RWPE1 (cell line): Measurements from ENCODE around the gene P3H3.
"Not testable (repeated sequence)": the region's sequence is repeated elsewhere in the genome, so short reads cannot be mapped to it uniquely, and the experiment has no call there.

Experiments used
- CTCF ChIA-PET: fragments of 350-600 bp; sonication (Branson Sonifier 250); formaldehyde crosslinking; extraction: SDS; loops from one replicate; lab custom pipeline; 2021; lab: Yijun Ruan, JAX
- POLR2A ChIA-PET: fragments of 400-600 bp; formaldehyde crosslinking; extraction: SDS; loops from one replicate; lab custom pipeline; 2020; ENCODE audit warnings: antibody characterized with exemption; ENCODE audit not compliant: low non-redundant PET; lab: Yijun Ruan, JAX
- DNase-seq: peaks from one replicate; pipeline ENCODE4 v3.0.0; 2012; ENCODE audit warnings: low spot score
- H3K27ac ChIP-seq: fragments of 450-650 bp; 2 replicates; pipeline ENCODE4 v1.5.1; 2017
- TF ChIP-seq, protein P1 (sequence below): fragments of 450-650 bp; conservative IDR thresholded peaks from 2 replicates; pipeline ENCODE4 v1.5.1; 2017; ENCODE audit warnings: low read depth, mild to moderate bottlenecking

Gene P3H3

DNA sequence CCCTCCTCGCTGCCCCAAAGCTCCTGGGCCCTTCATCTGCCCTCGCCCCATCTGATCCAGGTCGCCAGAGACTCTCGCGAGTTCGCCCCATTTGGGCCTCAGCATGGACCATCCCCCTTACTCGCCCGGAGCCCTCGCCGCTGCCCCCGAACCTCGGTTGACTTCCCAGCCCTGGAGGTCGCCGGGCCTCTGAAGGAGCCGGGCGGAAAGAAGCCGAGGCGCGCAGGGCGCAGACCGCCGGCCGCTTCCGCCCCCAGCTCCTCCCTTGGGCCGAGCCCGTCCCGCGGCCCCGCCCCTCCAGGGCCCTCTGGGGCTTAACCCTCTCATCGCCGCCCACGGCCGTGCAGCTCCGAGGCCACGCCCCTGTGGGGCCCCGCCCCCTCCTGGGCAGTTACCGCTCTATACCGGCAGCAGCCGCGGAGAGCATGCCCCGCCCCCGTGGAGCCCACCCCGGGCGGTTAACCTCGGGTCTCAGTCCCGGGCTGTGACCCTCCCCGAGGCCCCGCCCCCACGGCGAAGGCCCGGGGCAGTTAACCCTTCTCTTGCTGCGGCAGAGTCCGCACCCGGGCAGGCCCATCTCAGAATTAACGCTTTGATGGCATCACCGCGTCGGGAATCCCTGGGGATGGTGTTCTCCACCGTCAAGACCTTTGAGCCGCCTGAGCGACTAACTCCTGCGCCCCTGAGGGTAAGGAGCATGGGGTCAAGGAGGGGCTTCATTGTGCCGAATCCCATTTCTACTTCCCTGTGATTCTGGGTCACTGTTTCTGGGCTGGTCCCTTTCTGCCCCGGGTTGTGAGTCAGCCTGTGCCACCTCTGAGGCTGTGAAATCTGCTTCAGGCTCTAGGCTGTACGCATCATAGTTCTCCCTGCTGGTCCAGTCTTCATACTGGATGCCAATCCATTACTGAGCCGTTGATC is 45.1 kb downstream of the P3H3 start, which contains the start of gene SPSB2:
Gene SPSB2, minus strand, starts transcription at position 210 of the 921 bp plus-strand sequence. CDS start 402 bp downstream, outside the sequence.
- TF ChIP-seq, protein P1, sequence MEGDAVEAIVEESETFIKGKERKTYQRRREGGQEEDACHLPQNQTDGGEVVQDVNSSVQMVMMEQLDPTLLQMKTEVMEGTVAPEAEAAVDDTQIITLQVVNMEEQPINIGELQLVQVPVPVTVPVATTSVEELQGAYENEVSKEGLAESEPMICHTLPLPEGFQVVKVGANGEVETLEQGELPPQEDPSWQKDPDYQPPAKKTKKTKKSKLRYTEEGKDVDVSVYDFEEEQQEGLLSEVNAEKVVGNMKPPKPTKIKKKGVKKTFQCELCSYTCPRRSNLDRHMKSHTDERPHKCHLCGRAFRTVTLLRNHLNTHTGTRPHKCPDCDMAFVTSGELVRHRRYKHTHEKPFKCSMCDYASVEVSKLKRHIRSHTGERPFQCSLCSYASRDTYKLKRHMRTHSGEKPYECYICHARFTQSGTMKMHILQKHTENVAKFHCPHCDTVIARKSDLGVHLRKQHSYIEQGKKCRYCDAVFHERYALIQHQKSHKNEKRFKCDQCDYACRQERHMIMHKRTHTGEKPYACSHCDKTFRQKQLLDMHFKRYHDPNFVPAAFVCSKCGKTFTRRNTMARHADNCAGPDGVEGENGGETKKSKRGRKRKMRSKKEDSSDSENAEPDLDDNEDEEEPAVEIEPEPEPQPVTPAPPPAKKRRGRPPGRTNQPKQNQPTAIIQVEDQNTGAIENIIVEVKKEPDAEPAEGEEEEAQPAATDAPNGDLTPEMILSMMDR: no peak
- ChIA-PET POLR2A (interaction anchor here (1.0 to 2.4 kb wide), 2 partner anchors 18 to 52 kb away, joined by 3 to 9 read pairs; no protein-coding TSS in a partner anchor), CTCF (interaction anchor here (0.5 to 3.2 kb wide), 18 partner anchors 10 to 823 kb away, joined by 3 to 16 read pairs (median 4); partner anchors contain the start of genes CDCA3 and LRRC23)
- peak; percentile 92 for DNase-seq
- H3K27ac ChIP-seq: peak within 1 kb of the TSS; percentile 84

DNA sequence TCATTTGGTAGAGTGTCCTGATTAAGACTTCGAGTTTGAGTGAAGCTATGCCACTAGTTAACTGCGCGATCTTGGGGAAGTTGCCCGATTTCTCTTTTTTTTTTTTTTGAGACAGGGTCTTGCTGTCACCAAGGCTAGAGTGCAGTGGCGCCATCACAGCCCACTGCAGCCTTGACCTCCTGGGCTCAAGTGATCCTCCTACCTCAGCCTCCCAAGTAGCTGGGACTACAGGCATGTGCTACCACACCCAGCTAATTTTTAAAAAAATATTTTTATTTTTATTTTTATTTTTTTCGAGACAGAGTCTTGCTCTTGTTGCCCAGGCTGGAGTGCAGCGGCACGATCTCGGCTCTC is 45.8 kb downstream of the P3H3 start:
- H3K27ac ChIP-seq: peak overlapping the region; percentile 84
- POLR2A ChIA-PET: interaction anchor here (0.7 kb wide), 1 partner anchor 52 kb away, joined by 3 read pairs; no protein-coding TSS in a partner anchor
- CTCF ChIA-PET: interaction anchor here (1.0 kb wide), 1 partner anchor 234 kb away, joined by 3 read pairs; no protein-coding TSS in a partner anchor
- not testable (repeated sequence) for DNase-seq

DNA sequence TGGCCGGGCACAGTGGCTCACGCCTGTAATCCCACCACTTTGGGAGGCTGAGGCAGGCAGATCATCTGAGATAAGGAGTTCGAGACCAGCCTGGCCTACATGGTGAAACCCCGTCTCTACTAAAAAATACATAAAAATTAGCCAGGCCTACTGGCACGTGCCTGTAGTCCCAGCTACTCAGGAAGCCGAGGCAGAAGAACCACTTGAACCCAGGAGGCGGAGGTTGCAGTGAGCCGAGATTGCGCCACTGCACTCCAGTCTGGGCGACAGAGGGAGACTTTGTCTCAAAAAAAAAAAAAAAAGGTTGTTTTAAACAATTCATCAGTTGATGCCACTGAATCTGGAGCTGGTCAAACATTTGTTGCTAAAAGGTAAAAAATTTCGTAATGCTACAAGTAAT is 51.6 kb downstream of the P3H3 start:
- CTCF ChIA-PET, H3K27ac ChIP-seq: not testable (repeated sequence)
- POLR2A ChIA-PET: interaction anchor here (0.6 kb wide), 1 partner anchor 38 kb away, joined by 3 read pairs; no protein-coding TSS in a partner anchor

DNA sequence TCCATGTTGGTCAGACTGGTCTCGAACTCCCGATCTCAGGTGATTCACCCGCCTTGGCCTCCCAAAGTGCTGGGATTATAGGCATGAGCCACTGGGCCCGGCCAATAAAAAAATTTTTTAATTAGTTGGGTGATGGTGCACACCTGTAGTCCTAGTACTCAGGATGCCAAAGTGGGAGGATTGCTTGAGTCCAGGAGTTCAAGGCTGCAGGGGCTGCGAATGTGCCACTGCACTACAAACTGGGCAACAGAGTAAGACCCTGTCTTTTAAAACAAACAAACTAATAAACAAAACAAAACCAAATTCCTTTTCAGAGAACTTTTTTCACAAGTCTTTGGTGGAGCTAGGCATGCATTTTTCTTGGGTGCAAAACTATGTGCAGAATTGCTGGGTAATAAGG is 55.0 kb downstream of the P3H3 start:
- TF ChIP-seq, protein P1: no peak
- DNase-seq: no peak
- ChIA-PET POLR2A (no interaction called here), CTCF (interaction anchor here (1.0 kb wide), 1 partner anchor 11 kb away, joined by 3 read pairs; the partner anchor contains the start of gene SPSB2)
- H3K27ac ChIP-seq: no peak overlapping the region

More for the DNA sequence above, 51.6 kb downstream of the P3H3 start:
- DNase-seq: not testable (repeated sequence)

DNA sequence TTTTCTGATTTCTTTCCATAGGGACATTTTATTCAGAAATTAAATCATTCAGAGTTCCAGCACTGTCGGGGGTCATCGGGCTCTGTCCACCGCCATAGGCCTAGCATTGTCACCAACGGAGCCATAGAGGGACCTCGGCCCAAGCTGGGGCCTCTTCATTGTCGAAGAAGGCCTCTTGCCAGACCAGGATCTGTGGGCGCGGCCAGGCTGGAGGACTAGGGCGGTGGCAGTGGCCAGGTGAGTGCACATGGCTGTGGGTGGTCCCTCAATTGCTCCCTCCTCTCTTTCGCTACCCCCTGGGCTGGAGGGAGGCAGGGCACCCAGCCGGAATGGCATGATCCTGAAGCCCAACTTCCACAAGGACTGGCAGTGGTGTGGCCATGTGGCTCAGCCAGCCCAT is 55.5 kb downstream of the P3H3 start:
- TF ChIP-seq, protein P1: no peak
- ChIA-PET CTCF (interaction anchor here (1.0 to 1.9 kb wide), 2 partner anchors 11 to 15 kb away, joined by 3 to 6 read pairs; partner anchors contain the start of gene SPSB2), POLR2A (no interaction called here)
- no peak overlapping the region for H3K27ac ChIP-seq
- no peak for DNase-seq

DNA sequence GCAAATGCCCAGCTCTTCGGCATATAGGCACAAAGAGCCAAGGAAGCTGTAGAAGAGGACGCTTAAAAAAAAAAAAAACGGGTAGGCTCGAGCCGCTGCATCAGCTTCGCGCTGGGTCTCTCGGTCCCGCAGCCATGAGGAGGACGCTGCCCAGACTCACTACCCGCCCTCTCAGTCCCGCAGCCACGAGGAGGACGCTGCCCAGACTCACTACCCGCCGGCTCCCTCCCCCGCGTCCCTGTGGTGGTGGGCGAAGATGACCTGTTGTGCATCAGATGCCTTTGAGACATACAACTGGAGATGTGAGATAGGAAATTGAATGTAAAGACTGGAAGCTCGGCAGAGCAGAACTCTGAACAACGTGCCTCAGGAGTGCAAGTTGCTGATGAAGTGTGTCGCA is 56.3 kb downstream of the P3H3 start:
- TF ChIP-seq, protein P1: no peak
- DNase-seq: no peak
- no peak overlapping the region for H3K27ac ChIP-seq
- CTCF ChIA-PET: interaction anchor here (0.6 to 1.9 kb wide), 3 partner anchors 15 to 110 kb away, joined by 3 to 6 read pairs (median 5); no protein-coding TSS in a partner anchor
- POLR2A ChIA-PET: no interaction called here

DNA sequence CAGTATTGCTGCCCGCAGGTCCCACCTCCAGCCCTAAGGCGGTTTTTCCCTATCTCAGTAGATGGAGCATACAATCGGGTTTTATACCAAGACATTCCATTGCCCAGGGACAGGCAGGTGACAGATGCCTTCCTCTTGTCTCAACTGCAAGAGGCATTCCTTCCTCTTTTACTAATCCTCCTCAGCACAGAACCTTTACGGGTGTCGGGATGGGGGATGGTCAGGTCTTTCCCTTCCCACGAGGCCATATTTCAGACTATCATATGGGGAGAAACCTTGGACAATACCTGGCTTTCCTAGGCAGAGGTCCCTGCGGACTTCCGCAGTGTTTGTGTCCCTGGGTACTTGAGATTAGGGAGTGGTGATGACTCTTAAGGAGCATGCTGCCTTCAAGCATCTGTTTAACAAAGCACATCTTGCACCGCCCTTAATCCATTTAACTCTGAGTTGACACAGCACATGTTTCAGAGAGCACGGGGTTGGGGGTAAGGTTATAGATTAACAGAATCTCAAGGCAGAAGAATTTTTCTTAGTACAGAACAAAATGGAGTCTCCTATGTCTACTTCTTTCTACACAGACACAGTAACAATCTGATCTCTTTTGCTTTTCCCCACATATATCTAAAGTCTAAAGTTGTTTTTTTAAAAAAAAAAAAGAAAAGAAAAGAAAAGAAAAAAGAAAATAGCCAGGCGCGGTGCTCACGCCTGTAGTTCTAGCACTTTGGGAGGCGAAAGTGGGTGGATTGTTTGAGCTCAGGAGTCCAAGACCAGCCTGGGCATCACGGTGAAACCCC is 58.2 kb downstream of the P3H3 start:
- CTCF ChIA-PET, H3K27ac ChIP-seq, POLR2A ChIA-PET, DNase-seq: not testable (repeated sequence)
